ENCODE measurements around the gene RNF138. TPM values are rescaled to one million over a fixed set of nuclear protein-coding genes. Genes with fewer than 3 reads are reported as not detected.

Gene RNF138, protein sequence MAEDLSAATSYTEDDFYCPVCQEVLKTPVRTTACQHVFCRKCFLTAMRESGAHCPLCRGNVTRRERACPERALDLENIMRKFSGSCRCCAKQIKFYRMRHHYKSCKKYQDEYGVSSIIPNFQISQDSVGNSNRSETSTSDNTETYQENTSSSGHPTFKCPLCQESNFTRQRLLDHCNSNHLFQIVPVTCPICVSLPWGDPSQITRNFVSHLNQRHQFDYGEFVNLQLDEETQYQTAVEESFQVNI
- 73.5 and 80.9 TPM in 2 replicates for total RNA-seq (2021)
- long read RNA-seq, transcript RNF138-201 (5 exons, 2,071 nt), result minor isoform, 5 of 580 reads
- long read RNA-seq, transcript RNF138-202 (8 exons, 3,570 nt), result major isoform, 262 of 580 reads
- long read RNA-seq, partial matches to known transcripts, result 265 of 580 reads
- long read RNA-seq, other reads (novel, unspliced or antisense), result 48 of 580 reads

DNA sequence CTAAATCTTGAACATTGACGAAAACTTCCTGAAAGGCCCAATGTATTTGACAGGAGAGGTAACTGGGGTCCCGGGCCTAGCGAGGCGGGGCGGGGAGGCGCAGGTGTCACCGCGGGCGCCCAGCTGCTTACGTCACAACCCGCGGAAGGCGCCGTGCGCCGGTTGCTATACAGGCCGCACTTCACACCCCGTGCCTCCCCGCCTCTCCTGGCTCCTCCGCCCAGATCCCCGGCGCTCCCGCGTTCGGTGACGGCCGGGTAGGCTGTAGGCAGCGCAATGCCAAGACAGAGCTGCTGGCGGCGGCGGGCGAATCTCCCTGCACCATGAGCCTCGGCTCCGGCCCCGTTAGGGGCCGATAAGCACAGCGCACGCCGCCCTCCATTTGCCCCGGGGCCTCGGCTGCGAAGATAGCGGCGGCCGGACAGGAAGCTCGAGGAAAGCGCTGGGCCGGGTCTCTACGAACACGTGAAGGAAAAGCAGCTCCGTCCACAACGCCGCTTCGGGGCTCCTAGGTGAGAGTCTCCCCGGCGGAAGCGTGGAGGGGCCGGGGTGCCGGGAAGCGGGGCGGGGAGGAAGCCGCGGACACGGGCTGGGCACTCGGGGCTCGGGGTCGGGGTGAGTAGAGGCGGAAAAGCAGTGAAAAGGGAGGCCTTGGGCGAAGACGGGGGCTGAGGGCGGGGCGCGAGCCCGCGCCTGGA, at the start of gene RNF138:
Gene RNF138 (plus strand): TSS at position 151 of the 698 bp plus-strand sequence. CDS start 903 bp downstream, outside the sequence.
- Histone ChIP-seq H2AK5ac (ENCODE audit: insufficient read length, low read length) (no peak within 1 kb of the TSS), H4K20me1 (ENCODE audit: control insufficient read depth, insufficient read depth, insufficient read length) (no peaks in the 10 kb centered on the region), H3K56ac (ENCODE audit: insufficient read length, low read depth, low read length) (no peak within 1 kb of the TSS), H3K4ac (ENCODE audit: low read depth, low read length) (no peak within 1 kb of the TSS; the same call in 1 of the 2 replicates), H3K23me2 (ENCODE audit: insufficient read length, low read depth, low read length, poor library complexity, severe bottlenecking) (peaks cover 7% of the 10 kb centered on the region), H3K14ac (ENCODE audit: insufficient read depth, low read length) (peak within 1 kb of the TSS; percentile 91), H3T11ph (ENCODE audit: low read length) (no peak within 1 kb of the TSS), H2BK20ac (ENCODE audit: low read depth, low read length, poor library complexity, severe bottlenecking) (no peak within 1 kb of the TSS), H4K8ac (replicated peaks; ENCODE audit: insufficient read length, low read depth, low read length) (no peak within 1 kb of the TSS), H4K91ac (ENCODE audit: insufficient read length, low read depth, low read length) (no peak within 1 kb of the TSS), H3K9ac (ENCODE audit: extremely low read depth, insufficient read length, low read length) (peak within 1 kb of the TSS; percentile 82), H3K18ac (ENCODE audit: insufficient read length, low read depth, low read length) (peak within 1 kb of the TSS; percentile 96), H2BK15ac (ENCODE audit: low read depth, low read length) (no peak within 1 kb of the TSS), H3K9me3 (ENCODE audit: control insufficient read depth, low read depth, low read length) (no peaks in the 10 kb centered on the region), H4K5ac (ENCODE audit: insufficient read length, low read depth, low read length) (no peak within 1 kb of the TSS), H3K23ac (ENCODE audit: insufficient read length, low read depth, low read length) (no peak within 1 kb of the TSS), H2AFZ (ENCODE audit: low read length) (no peak within 1 kb of the TSS), H3K79me1 (ENCODE audit: insufficient read depth, low read depth, low read length, poor library complexity, severe bottlenecking) (peaks cover 3% of the 10 kb centered on the region), H3K4me2 (ENCODE audit: insufficient read depth, insufficient read length, low read length) (peak within 1 kb of the TSS; percentile 99), H3K27me3 (ENCODE audit: insufficient read depth, low read length) (no peaks in the 10 kb centered on the region), H3K4me1 (ENCODE audit: insufficient read depth, low read length) (no peaks in the 10 kb centered on the region), H2BK5ac (ENCODE audit: insufficient read length, low read length) (no peak within 1 kb of the TSS), H3K79me2 (ENCODE audit: insufficient read depth, low read length) (peaks cover 28% of the 10 kb centered on the region), H2BK12ac (ENCODE audit: insufficient read length, low read depth, low read length) (no peak within 1 kb of the TSS), H2BK120ac (ENCODE audit: low read depth, low read length, poor library complexity, severe bottlenecking) (no peak within 1 kb of the TSS), H3K27ac (ENCODE audit: insufficient read length, low read depth, low read length) (no peak within 1 kb of the TSS)
- no CpG with 5 or more reads among the region's 75 CpGs for WGBS (ENCODE audit: extremely low coverage, insufficient read length, low lambda C conversion rate)
- peak; percentile 88 for DNase-seq
- Mint-ChIP-seq H3K9me3 (peaks cover 0 to 2% of the 10 kb centered on the region in 2 experiments; a peak in 1 of 5 replicates), H3K4me3 (peak within 1 kb of the TSS; percentile 97 to 98), H3K27me3 (ENCODE audit: low read depth) (no peaks in the 10 kb centered on the region), H3K4me1 (peaks cover 26 to 32% of the 10 kb centered on the region in 2 experiments), H3K27ac (peak within 1 kb of the TSS; percentile 96 to 99 (median 99)), H3K36me3 (ENCODE audit: insufficient read depth in 1 of 3, low read depth in 3 of 3) (peaks cover 14 to 34% (median 31%) of the 10 kb centered on the region in 3 experiments)
- TF ChIP-seq, protein P1, sequence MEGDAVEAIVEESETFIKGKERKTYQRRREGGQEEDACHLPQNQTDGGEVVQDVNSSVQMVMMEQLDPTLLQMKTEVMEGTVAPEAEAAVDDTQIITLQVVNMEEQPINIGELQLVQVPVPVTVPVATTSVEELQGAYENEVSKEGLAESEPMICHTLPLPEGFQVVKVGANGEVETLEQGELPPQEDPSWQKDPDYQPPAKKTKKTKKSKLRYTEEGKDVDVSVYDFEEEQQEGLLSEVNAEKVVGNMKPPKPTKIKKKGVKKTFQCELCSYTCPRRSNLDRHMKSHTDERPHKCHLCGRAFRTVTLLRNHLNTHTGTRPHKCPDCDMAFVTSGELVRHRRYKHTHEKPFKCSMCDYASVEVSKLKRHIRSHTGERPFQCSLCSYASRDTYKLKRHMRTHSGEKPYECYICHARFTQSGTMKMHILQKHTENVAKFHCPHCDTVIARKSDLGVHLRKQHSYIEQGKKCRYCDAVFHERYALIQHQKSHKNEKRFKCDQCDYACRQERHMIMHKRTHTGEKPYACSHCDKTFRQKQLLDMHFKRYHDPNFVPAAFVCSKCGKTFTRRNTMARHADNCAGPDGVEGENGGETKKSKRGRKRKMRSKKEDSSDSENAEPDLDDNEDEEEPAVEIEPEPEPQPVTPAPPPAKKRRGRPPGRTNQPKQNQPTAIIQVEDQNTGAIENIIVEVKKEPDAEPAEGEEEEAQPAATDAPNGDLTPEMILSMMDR (conservative IDR thresholded peaks at IDR 0.05), result no peak
